HG03354 (cell line): Measurements from ENCODE around the gene DDI1.
A peak's percentile ranks its signal among the peaks of the same experiment; 100 is the strongest.

ENCODE experiments used
- ATAC-seq: cut with Tn5 transposase; IDR thresholded peaks from one replicate; pipeline ENCODE4 v1.9.1; 2021; ENCODE audit warnings: mild to moderate bottlenecking; ENCODE audit not compliant: unreplicated experiment, poor library complexity, severe bottlenecking

The DDI1 gene

GRCh38 chr11:104073950-104074705 is 37.7 kb downstream of the DDI1 start:
- ATAC-seq = peak; percentile 93

- no peak for ATAC-seq
Measured at GRCh38 chr11:104075091-104075490, 38.7 kb downstream of the DDI1 start.

DNA sequence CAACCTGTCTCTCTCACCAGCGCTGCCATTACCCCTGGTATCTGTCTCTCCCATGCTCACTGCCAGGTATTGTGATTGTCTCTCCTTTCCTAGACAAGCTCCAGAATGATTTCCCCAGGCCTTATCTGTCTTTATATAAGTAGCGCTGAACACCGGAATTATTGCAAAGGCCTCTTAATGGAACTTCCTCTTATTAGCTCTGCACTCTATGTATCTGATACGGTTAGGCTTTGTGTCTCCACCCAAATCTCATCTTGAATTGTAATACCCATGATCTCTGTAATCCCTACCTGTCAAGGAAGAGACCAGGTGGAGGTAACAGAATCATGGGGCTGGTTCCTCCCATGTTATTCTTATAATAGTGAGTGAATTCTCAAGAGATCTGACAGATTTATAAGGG is 39.3 kb downstream of the DDI1 start:
- ATAC-seq = no peak

- no peak for ATAC-seq
Measured at GRCh38 chr11:104076455-104076854, 40.0 kb downstream of the DDI1 start.

DNA sequence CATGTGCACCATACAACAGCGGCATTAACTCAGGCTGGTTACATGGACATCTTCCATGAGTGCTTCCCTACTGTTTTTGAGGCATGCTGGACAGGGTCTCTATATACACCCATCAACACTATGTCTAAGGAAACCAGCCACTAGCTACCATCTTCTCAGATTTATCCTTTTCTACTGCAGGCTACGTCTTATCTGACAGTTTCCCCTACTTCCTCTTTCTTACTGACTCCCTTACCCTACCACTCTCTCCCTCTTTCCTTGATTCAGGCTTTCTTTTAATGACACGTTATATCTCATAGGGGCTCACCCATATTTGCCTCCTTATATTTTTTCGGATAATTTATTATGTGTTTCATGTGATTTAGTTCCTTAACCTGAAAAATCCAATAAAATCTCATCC is 41.8 kb downstream of the DDI1 start:
- no peak for ATAC-seq

DNA sequence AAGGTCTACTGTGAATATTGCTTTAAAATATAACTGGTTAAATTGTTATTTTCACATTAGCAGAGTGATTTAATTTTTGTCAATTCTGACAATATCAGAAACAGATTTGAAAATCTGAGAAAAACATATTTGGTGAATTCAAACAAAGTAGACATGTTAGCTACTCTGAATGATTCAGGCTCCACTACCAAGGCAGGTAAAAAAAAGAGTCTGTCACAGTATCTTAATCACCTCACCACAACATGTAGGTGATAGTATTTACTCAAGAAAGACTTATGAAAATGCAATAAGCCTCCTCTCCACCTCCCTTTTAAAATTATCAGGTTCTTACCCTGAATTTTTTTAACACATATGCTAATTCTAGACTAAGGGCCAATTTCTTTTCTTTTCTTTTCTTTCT is 42.6 kb downstream of the DDI1 start:
- ATAC-seq = no peak

- no peak for ATAC-seq
Measured at GRCh38 chr11:104086621-104087020, 50.2 kb downstream of the DDI1 start.
